NCI-H2081 (cell line): ENCODE data around the gene DNAH6.
"Not testable (repeated sequence)": the region's sequence is repeated elsewhere in the genome, so short reads cannot be mapped to it uniquely, and the experiment has no call there.

Experiments used
- DNase-seq, 2 experiments: peaks; one replicate each; lab custom pipeline; 2025; lab: John Stamatoyannopoulos, UW

The DNAH6 gene

GRCh38 chr2:84511024-84511423 is 5.3 kb upstream of the DNAH6 start:
- not testable (repeated sequence) for DNase-seq

GRCh38 chr2:84515788-84516187 is 510 bp upstream of the DNAH6 start:
- no peak for DNase-seq

- DNase-seq, result no peak
Measured at GRCh38 chr2:84519332-84519957, 3.1 kb downstream of the DNAH6 start.

GRCh38 chr2:84526562-84526961 is 10.3 kb downstream of the DNAH6 start:
- DNase-seq, result no peak

- DNase-seq, result no peak
Measured at GRCh38 chr2:84527137-84528129, 11.1 kb downstream of the DNAH6 start.

- DNase-seq, result no peak
Measured at GRCh38 chr2:84532291-84532690, 16.0 kb downstream of the DNAH6 start.

GRCh38 chr2:84534225-84534624 is 17.9 kb downstream of the DNAH6 start:
- no peak for DNase-seq

- DNase-seq, result no peak
Measured at GRCh38 chr2:84537251-84537650, 21.0 kb downstream of the DNAH6 start.

- no peak for DNase-seq
Measured at GRCh38 chr2:84539729-84540128, 23.4 kb downstream of the DNAH6 start.

GRCh38 chr2:84545005-84545404 is 28.7 kb downstream of the DNAH6 start:
- no peak for DNase-seq

- no peak for DNase-seq
Measured at GRCh38 chr2:84546551-84546950, 30.3 kb downstream of the DNAH6 start.

GRCh38 chr2:84548303-84548702 is 32.0 kb downstream of the DNAH6 start:
- no peak for DNase-seq

GRCh38 chr2:84550916-84551315 is 34.6 kb downstream of the DNAH6 start:
- DNase-seq, result no peak

GRCh38 chr2:84551526-84551925 is 35.2 kb downstream of the DNAH6 start:
- DNase-seq, result not testable (repeated sequence)

- no peak for DNase-seq
Measured at GRCh38 chr2:84556190-84556589, 39.9 kb downstream of the DNAH6 start.

- DNase-seq, result no peak
Measured at GRCh38 chr2:84559838-84560237, 43.5 kb downstream of the DNAH6 start.

GRCh38 chr2:84579661-84580060 is 63.4 kb downstream of the DNAH6 start:
- no peak for DNase-seq

- no peak for DNase-seq
Measured at GRCh38 chr2:84603911-84604310, 87.6 kb downstream of the DNAH6 start.

- no peak for DNase-seq
Measured at GRCh38 chr2:84613082-84613481, 96.8 kb downstream of the DNAH6 start.

GRCh38 chr2:84619794-84620371 is 103.6 kb downstream of the DNAH6 start:
- no peak for DNase-seq

- DNase-seq, result no peak
Measured at GRCh38 chr2:84628486-84628885, 112.2 kb downstream of the DNAH6 start.

GRCh38 chr2:84629550-84629949 is 113.3 kb downstream of the DNAH6 start:
- no peak for DNase-seq

GRCh38 chr2:84631047-84631446 is 114.7 kb downstream of the DNAH6 start:
- DNase-seq, result peak; percentile 10 to 16
